K562 (cell line): ENCODE results near the gene GPATCH4. TPM values are rescaled to one million over a fixed set of nuclear protein-coding genes. Genes with fewer than 3 reads are reported as not detected.

ENCODE experiments used
- ATAC-seq: fragments of 200-7000 bp; cut with Tn5 transposase; 3 replicates; pipeline ENCODE4 v1.9.1; 2020; ENCODE audit warnings: moderate library complexity
- BruUV-seq: library from RNA; stranded (reverse); fragments of 400-500 nt; replicated peaks from 2 replicates; lab custom pipeline; 2021; lab: Mats Ljungman, UMichigan
- CTCF ChIA-PET: fragments of 300-600 bp; formaldehyde crosslinking; extraction: SDS; loops from one replicate; lab custom pipeline; 2021; ENCODE audit warnings: low intra/inter-chr PET ratio; lab: Yijun Ruan, JAX
- POLR2A ChIA-PET: fragments of 300-600, 350-650 bp; sonication (Branson Sonifier 250); formaldehyde crosslinking; extraction: SDS; loops from one replicate; lab custom pipeline; 2021; ENCODE audit warnings: antibody characterized with exemption, inconsistent platforms; lab: Yijun Ruan, JAX
- DNase-seq, 4 experiments: peaks; one replicate each; pipeline versions ENCODE4 v3.0.0 to v3.0.0-alpha.2; 2011 to 2018; ENCODE audit warnings: low spot score in 3 of 4, mixed read lengths in 3 of 4; ENCODE audit errors: extremely low read depth in 1 of 4
- FAIRE-seq: peaks from 2 replicates; lab custom pipeline; 2011; peaks lifted over from hg19 to GRCh38; lab: Jason Lieb, UNC
- H2AFZ ChIP-seq: 2 replicates; pipeline ENCODE4 v1.6.0; 2011; ENCODE audit warnings: low read depth, low read length, control low read depth, inconsistent platforms
- H3K27ac ChIP-seq: fragments of 200-600 bp; 3 replicates; pipeline ENCODE4 v1.8.0; 2011; ENCODE audit warnings: low read depth, mild to moderate bottlenecking, control low read depth, inconsistent platforms, low read length, moderate library complexity, mixed read lengths; ENCODE audit errors: extremely low read depth
- H3K27me3 ChIP-seq, 2 experiments: fragments of 300-600 bp in 1 of 2; 2 replicates in 1 of 2; 3 replicates in 1 of 2; pipeline versions ENCODE4 v1.6.0 to v1.8.0; 2011; ENCODE audit warnings: inconsistent platforms in 2 of 2, low read length in 2 of 2, mild to moderate bottlenecking in 1 of 2, mixed read lengths in 1 of 2, moderate library complexity in 1 of 2; ENCODE audit not compliant: control insufficient read depth in 2 of 2, insufficient read depth in 2 of 2
- H3K36me3 ChIP-seq: fragments of 300-600 bp; 3 replicates; pipeline ENCODE4 v1.8.0; 2011; ENCODE audit warnings: mild to moderate bottlenecking, low read length, inconsistent platforms; ENCODE audit not compliant: control insufficient read depth, insufficient read depth
- H3K4me1 ChIP-seq, 2 experiments: fragments of 200-600 bp in 1 of 2; replicated peaks in 1 of 2; 2 replicates in 1 of 2; 3 replicates in 1 of 2; pipeline versions ENCODE4 v1.5.1 to v1.8.0; 2011; ENCODE audit warnings: inconsistent platforms in 2 of 2, low read length in 2 of 2, mild to moderate bottlenecking in 1 of 2, mixed read lengths in 1 of 2, moderate library complexity in 1 of 2; ENCODE audit not compliant: control insufficient read depth in 2 of 2, insufficient read depth in 2 of 2
- H3K4me2 ChIP-seq: 2 replicates; pipeline ENCODE4 v1.6.1; 2011; ENCODE audit warnings: low read length, control low read depth, inconsistent platforms, mixed read lengths; ENCODE audit not compliant: insufficient read depth
- H3K4me3 ChIP-seq: fragments of 200-600 bp; sonication (generic), shearing (Covaris generic); 2 replicates; pipeline ENCODE4 v1.5.1; 2016; ENCODE audit warnings: control low read depth, inconsistent platforms
- H3K79me2 ChIP-seq: fragments of 200-600 bp; 3 replicates; pipeline ENCODE4 v1.8.0; 2011; ENCODE audit warnings: low read length, inconsistent platforms; ENCODE audit not compliant: control insufficient read depth, insufficient read depth
- H3K9ac ChIP-seq, 2 experiments: 2 replicates each; pipeline versions ENCODE4 v1.6.0 to v1.6.1; 2011; ENCODE audit warnings: low read depth in 2 of 2, low read length in 2 of 2, control low read depth in 1 of 2, inconsistent platforms in 1 of 2, mild to moderate bottlenecking in 1 of 2, mixed read lengths in 1 of 2; ENCODE audit not compliant: insufficient read depth in 1 of 2
- H3K9me1 ChIP-seq: one replicate; pipeline ENCODE4 v1.6.0; 2011; ENCODE audit warnings: inconsistent platforms, mild to moderate bottlenecking, low read length, moderate library complexity; ENCODE audit not compliant: control insufficient read depth, insufficient read depth
- H3K9me3 ChIP-seq: replicated peaks from 2 replicates; pipeline ENCODE4 v1.5.1; 2011; ENCODE audit warnings: low read depth, low read length, inconsistent platforms; ENCODE audit not compliant: control insufficient read depth, insufficient read depth
- H4K20me1 ChIP-seq: replicated peaks from 2 replicates; pipeline ENCODE4 v1.6.1; 2011; ENCODE audit warnings: low read length, inconsistent platforms, mixed read lengths; ENCODE audit not compliant: control insufficient read depth, insufficient read depth
- CHD2 ChIP-seq: IDR thresholded peaks from 2 replicates; pipeline ENCODE4 v1.6.1; 2011; ENCODE audit warnings: low read depth, low read length
- ELF2 ChIP-seq: fragments of 250-450 bp; sonication (Bioruptor Pico); IDR thresholded peaks from 2 replicates; pipeline ENCODE4 v1.5.0; 2021; ENCODE audit warnings: mild to moderate bottlenecking
- FOXP1 ChIP-seq: sonication (generic); formaldehyde crosslinking; IDR thresholded peaks from 2 replicates; pipeline ENCODE4 v1.8.0; 2022; ENCODE audit warnings: mild to moderate bottlenecking, missing genetic modification reagents
- FUS ChIP-seq: fragments of 200-400 bp; formaldehyde crosslinking; optimal IDR thresholded peaks from 2 replicates; pipeline ENCODE3; 2017; ENCODE audit warnings: low read depth, low read length
- RBM25 ChIP-seq: fragments of 200-400 bp; formaldehyde crosslinking; IDR thresholded peaks from 2 replicates; pipeline ENCODE4 v1.6.1; 2018; ENCODE audit warnings: low read length, low read depth, moderate library complexity; ENCODE audit not compliant: severe bottlenecking
- SP1 ChIP-seq: sonication (generic); formaldehyde crosslinking; IDR thresholded peaks from 2 replicates; pipeline ENCODE4 v1.8.1; 2022; ENCODE audit warnings: mild to moderate bottlenecking, missing genetic modification reagents
- TFAP4 ChIP-seq: sonication (generic); formaldehyde crosslinking; IDR thresholded peaks from 2 replicates; pipeline ENCODE4 v1.8.0; 2022; ENCODE audit warnings: missing genetic modification reagents, mild to moderate bottlenecking, moderate library complexity, borderline replicate concordance
- TSHZ1 ChIP-seq: fragments of 250-450 bp; sonication (Bioruptor Pico); IDR thresholded peaks from 2 replicates; pipeline ENCODE4 v1.4.0; 2020; ENCODE audit warnings: mild to moderate bottlenecking, moderate library complexity
- ZBTB7A ChIP-seq: IDR thresholded peaks from 2 replicates; pipeline ENCODE4 v1.6.1; 2011; ENCODE audit warnings: low read depth, mild to moderate bottlenecking, low read length, moderate library complexity, borderline replicate concordance; ENCODE audit not compliant: control insufficient read depth
- ZNF280A ChIP-seq: fragments of 450-650 bp; IDR thresholded peaks from 2 replicates; pipeline ENCODE4 v1.6.1; 2018; ENCODE audit warnings: mild to moderate bottlenecking, low read depth; ENCODE audit not compliant: partially characterized antibody
- WGBS: fragments of 100-300 bp; shearing (Covaris generic); methylation state at CpG from one replicate; pipeline ENCODE4 v1.1.6; 2016; ENCODE audit warnings: low coverage, mixed read lengths; ENCODE audit not compliant: insufficient coverage; ENCODE audit errors: missing lambda C conversion rate; 5-methylcytosine and 5-hydroxymethylcytosine counted together
- in situ Hi-C: fragments of 300-500 bp; cut with MboI; formaldehyde crosslinking; loops from 4 replicates; pipeline ENCODE4 v1.15.0; 2018; ENCODE audit warnings: inconsistent platforms, mixed read lengths
- intact Hi-C: fragments of 100-400 bp; cut with micrococcal nuclease; formaldehyde crosslinking; loops from 2 replicates; pipeline ENCODE4 v1.14.2; 2022
- polyA plus RNA-seq, 8 experiments: library from polyadenylated mRNA; depleted of rRNA in 4 of 8; stranded (reverse) in 5 of 8; unstranded in 3 of 8; fragments of >200 nt; fragmentation: Nextera tagmentation in 2 of 8; fragmentation: Illumina TruSeq in 1 of 8; extraction: Ambion mirVana in 2 of 8; extraction: Trizol in 1 of 8; gene quantifications; 2 replicates each; pipeline versions ENCODE4 v1.2.1 to v1.2.3, GENCODE V29; 2011 to 2014; ENCODE audit warnings: inconsistent platforms in 1 of 8, missing spikeins in 1 of 8
- total RNA-seq, 7 experiments: library from RNA; depleted of rRNA in 6 of 7; stranded (reverse); fragments of >200 nt in 6 of 7; fragmentation: Illumina TruSeq in 2 of 7; extraction: Trizol in 2 of 7; gene quantifications; 2 replicates each; pipeline versions ENCODE4 v1.2.1 to v1.2.3, GENCODE V29; 2011 to 2021; ENCODE audit warnings: low replicate concordance in 1 of 7

The GPATCH4 gene
- total and polyA plus RNA-seq, 9 of the 15 experiments (the other 6 are each of a cell fraction or from before 2014, with no cell fraction given) = 43.7 to 105 (median 76.5) TPM

GRCh38 chr1:156624814-156625435 is 23.6 kb upstream of the GPATCH4 start:
- H3K9ac ChIP-seq = peak overlapping the region; percentile 75 to 96
- no peaks in the 10 kb centered on the region for H3K9me1 ChIP-seq
- peaks cover 4% of the 10 kb centered on the region; the same call in 1 of the 2 replicates for H4K20me1 ChIP-seq
- H3K9me3 ChIP-seq = no peaks in the 10 kb centered on the region
- DNase-seq = peak; percentile 35 to 60 (median 46)
- peak overlapping the region; percentile 85 for H3K4me2 ChIP-seq
- in situ Hi-C loops (no loop called here), intact Hi-C loops (loop anchor here (1.0 to 5.0 kb wide), 2 partner anchors 35 to 102 kb away; partner anchors contain the start of genes ISG20L2 and METTL25B)
- peak overlapping the region; percentile 52 for H3K4me3 ChIP-seq
- H3K36me3 ChIP-seq = no peaks in the 10 kb centered on the region
- BruUV-seq = no TSS peak
- CTCF ChIA-PET = interaction anchor here (0.6 to 4.0 kb wide), 6 partner anchors 18 to 1410 kb away, joined by 3 to 58 read pairs (median 10); partner anchors contain the start of gene NES
- peak overlapping the region; percentile 98 for H2AFZ ChIP-seq
- no peak for FAIRE-seq
- 1% methylated on average over 51 of the region's 55 CpGs for WGBS
- H3K4me1 ChIP-seq = peaks cover 0 to 25% of the 10 kb centered on the region in 2 experiments; a peak in 4 of 5 replicates
- H3K27ac ChIP-seq = peak overlapping the region; percentile 71
- POLR2A ChIA-PET = interaction anchor here (0.6 to 2.0 kb wide), 11 partner anchors 10 to 280 kb away, joined by 3 to 14 read pairs (median 4); no protein-coding TSS in a partner anchor
- no peaks in the 10 kb centered on the region; a peak in 1 of 5 replicates for H3K27me3 ChIP-seq
- H3K79me2 ChIP-seq = no peaks in the 10 kb centered on the region
- peak; percentile 52 for ATAC-seq
- TF ChIP-seq ZBTB7A = peak; percentile 14; the same call in 1 of the 2 replicates
- TF ChIP-seq SP1 (CRISPR knock-in tag) = peak; percentile 23; the same call in 1 of the 2 replicates
- peak; percentile 12 for TF ChIP-seq RBM25
- 0 out of 2 replicates have a peak, but pooled peaks have one; percentile 11 for TF ChIP-seq CHD2
- TF ChIP-seq TSHZ1 (CRISPR knock-in tag) = no peak
- TF ChIP-seq ELF2 (CRISPR knock-in tag) = no peak
- 0 out of 2 replicates have a peak, but pooled peaks have one; percentile 10 for TF ChIP-seq TFAP4 (CRISPR knock-in tag)
- no peak for TF ChIP-seq ZNF280A
- TF ChIP-seq FUS = peak; percentile 52
- TF ChIP-seq FOXP1 (CRISPR knock-in tag) = peak; percentile 18; the same call in 1 of the 2 replicates
